Stimulated activated CD8-positive, alpha-beta memory T cell treated with anti-CD3 and anti-CD28 coated beads, Interleukin-12 subunit alpha, Interleukin-12 subunit beta, amount 100 ng/mL, for 24 hours (primary cell): ENCODE results near the gene CHCHD6.

Experiments
- DNase-seq: peaks from one replicate; pipeline ENCODE4 v3.0.0-alpha.2; 2020; ENCODE audit errors: extremely low read depth

CHCHD6 gene

DNA sequence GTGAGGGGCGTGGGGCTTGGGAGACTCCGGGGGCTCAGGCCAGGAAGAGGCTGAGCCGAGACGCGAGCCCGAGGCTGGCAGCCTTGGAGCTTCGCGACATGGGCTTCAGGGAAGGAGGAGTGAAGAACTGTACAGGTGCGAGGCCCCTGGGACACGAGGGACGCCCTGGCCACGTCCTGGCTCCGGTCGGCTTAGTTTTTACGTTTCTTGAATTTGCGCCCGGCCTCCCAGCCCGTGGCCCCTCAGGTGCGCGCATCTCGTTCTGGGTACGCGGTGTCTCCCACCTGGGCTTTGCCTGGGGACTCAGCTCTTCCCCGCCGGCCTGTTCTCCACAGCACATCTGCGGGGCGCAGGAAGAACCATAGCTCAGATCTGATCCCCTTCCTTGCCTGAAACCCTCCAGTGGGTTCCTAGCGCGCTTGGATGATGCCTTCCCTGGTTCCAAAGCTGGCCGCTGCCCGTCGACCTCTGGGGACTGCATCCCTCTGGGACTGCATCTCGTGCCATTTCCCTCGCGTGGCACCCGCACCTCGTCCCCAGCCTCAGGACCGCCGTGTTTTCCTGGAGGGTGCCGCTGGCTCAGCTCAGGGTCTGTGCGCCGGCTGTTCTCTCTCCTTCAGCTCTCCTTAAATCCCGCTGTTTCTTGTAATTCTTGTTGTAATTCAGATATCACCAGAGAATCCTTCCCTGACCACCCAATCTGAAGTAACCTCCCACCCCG lies 614 bp downstream of the CHCHD6 start:
- no peak for DNase-seq

DNA sequence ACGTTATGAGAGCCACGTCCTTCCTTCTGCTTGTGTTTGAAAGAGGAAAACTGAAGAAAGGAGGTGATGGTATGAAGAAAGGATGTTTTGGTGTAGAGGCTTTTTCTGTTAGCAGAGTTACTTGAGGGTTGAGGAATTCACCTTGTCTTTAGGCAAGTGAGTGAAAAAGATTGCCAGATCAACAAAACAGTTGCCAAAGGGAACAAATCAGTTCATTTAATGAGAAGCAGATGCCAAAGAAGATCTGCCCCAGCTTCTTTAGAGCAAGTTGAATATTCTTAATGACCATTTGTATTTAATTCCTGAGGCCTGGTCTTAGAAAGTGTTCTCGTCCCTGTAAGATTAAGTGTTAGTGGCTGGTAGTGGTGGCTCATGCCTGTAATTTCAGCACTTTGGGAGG lies 2.6 kb downstream of the CHCHD6 start:
- DNase-seq: no peak

DNA sequence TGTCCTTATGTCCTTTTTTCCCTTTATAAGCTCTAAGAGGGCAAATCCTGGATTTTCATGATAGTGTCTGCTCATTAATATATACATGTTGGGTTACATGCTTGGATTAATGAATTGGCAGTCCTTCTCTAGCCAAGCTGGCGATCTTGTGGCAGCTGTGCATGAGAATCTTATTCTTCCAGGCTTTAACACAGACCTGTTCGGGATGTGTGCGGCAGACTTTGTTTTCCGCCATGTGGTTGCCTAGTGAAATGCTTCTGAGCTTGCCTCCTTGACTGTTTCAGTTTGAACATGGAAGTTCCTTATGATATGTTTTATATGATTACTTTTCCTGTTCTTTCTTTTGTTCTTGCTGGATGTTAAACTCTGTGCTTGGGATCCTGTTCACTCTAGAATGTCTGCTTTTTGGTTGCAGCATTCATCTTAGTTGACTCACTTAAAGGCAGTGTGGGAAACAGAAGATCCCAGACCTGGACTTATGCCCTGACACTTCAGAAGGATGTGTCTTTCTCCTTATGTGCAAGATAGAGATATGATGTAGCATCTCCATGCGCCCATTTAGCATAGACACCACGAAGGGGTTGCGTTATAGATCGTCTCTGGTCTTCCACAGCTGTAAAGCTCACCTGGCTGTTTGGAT lies 7.2 kb downstream of the CHCHD6 start:
- no peak for DNase-seq

DNA sequence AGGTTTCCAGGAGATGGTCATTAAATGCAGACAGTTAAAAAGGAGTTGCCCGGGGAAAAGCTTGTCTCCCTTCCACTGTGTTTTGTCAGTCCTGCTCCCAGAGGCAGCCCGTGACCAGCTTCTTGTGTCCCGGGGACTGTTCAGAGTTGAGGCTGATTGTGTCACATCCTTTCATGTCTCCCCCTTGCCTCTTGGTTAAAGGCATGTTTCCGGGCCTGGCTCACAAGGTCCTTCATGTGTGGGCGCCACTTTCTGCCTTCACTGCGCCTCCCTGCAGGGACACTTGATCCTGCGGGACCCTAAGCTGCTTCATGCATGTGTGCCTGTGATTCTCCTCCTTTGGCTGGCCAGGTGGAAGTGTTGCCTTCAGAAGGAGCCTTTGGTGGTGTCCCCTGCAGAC lies 9.2 kb downstream of the CHCHD6 start:
- no peak for DNase-seq

DNA sequence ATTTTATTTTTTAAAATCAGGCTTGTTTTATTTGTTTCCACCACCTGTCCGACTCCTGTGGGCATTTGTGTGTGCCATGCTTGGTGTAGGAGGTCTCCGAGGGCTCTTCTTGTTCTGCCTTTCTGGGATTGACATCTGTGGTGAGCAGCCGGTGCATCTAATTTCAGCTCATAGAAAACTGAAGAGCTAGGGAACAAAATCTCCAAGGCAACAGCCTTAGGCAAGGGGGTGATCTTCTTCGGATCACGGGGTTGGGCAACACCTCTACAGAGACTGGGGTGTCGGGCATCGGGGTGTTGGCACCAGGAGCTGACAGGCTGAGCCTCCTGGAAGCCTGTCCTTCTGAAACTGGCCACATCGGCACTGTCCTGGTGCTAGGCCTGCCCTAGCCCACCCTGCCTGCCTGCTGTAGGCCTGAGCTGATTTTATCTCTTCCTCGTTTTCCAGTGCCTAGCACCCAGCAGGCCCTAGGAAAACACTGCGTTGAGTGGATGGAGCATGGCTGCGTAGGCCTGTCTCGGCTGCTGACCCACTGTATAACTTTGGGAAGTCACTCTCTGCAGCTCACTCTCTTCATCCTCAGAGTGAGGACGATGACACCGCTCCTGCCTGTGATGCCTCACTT lies 10.3 kb downstream of the CHCHD6 start:
- no peak for DNase-seq

DNA sequence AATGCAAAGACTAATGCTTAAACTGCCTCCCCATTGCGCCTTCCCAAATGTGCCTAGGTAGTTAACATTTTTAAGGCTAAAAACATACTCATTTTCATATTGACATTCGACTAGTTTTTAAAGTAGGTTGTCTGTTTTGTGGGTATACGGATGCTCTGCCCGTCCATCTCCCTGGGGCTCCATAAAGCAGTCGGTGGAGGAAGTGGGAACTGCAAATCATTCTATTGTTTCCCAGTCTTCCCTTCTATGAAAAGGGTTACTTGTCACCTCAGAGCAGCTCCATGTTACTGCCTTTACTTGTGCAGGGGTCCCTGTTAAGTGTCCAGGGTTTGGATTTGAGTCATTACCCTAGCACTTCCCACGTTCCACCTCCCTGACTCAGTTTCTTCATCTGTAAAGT lies 10.9 kb downstream of the CHCHD6 start:
- DNase-seq: no peak

DNA sequence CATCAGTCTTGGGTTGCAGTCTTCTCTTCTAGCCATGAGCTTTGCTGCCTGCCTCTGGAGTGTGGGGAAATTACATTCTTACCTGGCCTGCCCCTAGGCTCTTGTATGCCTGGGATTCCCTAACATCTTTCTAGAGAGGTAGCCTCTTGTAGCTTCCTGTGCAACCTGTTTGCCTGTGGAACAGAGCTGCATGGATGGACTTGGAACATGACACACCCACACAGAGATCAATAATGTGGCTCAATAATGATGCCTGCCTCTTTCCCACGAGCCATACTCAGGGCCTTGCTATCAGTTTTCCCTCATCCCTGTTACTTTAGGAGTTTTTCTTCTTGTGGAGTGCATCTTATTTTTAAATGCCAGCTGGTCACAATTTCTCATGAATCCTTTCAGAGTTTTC lies 11.4 kb downstream of the CHCHD6 start:
- DNase-seq: no peak

DNA sequence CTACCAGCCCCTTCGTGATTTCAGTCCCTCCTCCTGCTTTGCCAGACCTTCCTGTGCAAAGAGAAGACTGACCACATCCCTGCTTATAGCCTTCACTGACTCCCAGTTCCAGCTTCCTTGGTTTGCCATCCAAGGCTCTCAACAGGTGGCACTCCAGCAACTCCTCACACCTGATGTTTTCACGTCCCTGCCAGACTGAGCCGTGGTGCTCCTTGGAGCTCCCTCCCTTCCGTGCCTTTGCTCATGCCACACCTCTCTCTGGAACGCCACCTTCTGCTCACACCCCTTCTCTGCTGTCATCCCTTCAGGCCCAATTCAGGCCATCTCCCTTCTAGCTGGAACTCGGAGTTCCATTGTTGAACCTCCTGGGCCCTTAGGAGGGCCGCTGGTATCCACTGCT lies 12.0 kb downstream of the CHCHD6 start:
- DNase-seq: no peak

DNA sequence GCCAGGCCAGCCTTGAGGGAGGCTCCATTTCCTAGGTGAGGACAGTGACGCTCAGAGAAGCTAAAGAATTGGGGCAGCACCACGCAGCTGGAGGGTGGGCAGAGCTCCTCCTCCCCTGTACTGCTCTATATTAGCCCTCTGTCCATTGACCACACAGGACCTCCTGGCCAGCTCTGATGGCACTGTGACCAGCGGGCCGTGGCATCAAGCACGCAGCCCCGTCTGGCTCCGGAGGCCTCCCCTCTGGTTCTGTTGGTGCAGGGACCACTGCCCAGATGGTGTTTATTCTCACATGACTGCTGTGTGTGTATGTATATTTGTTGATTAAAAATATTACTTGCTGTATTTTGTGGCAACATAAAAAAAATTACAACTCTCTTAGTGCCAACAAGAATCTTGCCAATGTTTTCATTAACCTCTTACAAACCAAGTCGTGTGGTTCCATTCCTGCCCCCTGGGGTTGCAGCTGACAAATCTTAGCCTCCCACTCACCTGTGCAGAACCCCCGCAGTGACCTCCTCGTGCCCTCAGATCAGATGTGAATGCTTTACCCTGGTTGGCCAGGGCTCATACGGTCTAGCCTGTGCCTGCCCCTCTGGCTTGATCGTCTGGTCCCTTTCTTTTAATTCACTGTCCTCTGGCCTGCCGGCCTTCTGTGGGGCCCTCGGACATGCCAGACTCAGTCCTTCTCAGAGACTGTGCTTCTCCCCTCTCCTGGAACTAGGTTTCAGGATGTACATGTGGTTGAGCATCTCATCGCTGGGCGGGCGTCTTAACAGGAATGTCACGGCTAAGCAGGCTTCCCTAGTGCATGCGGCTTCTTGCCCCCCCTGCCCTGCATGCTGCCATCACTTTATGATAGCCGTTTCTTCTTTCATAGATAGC lies 14.8 kb downstream of the CHCHD6 start:
- DNase-seq: no peak

DNA sequence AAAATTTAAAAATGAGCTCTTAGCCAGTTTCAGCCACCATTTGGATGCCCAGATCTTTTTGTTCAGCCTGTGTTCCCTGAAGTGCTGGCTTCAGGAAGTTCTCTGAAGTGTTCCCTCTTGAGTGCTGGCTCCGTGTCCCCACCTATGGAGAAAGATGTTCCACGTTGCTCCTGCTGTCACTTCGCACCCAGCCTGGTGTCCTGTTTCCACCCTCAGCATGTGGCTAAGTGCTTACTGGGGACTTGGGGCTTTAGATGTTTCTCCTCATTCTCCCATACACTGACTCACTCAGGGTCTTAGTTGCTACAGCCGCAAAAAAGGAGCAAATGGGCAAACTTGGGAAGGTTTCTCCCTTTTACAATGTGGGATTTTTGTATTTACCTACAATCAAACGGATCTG lies 16.6 kb downstream of the CHCHD6 start:
- DNase-seq: no peak

DNA sequence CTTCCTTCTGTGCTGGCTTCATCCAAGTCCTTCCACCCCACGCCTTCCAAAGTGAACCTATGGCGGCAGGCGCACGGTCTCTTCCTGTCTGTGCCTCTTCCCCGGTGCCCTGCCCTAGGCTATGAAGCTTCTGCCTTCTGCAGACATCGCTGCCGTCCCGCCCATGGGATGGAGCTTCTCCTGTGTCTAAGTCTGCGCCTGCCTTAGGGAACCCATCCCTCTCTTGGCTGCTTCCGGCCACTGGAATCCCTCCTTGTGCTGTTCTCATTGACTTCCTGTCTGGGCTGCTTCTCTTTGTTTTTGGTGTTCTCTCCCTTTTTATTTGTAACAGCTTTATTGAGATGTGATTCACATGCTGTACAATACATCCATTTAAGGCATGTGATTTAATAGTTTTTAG lies 17.2 kb downstream of the CHCHD6 start:
- no peak for DNase-seq

DNA sequence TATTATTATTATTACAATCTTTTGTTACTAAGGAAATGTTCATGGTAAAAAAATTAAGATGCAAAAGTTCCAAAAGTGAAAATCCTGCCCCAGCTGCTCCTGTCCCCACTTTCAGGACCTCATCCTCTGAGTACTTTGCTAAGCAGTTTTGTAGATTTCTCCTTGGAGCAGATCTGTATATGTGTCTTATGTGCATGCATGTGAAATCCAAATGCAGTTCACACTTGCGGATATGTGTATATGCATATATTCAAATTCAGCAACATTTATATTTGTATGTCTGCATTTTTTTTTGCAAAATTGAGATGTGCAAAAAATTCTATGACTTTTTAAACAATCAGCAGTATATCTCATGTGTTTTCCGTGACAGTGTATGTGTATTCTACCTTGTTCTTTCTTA lies 19.2 kb downstream of the CHCHD6 start:
- no peak for DNase-seq

DNA sequence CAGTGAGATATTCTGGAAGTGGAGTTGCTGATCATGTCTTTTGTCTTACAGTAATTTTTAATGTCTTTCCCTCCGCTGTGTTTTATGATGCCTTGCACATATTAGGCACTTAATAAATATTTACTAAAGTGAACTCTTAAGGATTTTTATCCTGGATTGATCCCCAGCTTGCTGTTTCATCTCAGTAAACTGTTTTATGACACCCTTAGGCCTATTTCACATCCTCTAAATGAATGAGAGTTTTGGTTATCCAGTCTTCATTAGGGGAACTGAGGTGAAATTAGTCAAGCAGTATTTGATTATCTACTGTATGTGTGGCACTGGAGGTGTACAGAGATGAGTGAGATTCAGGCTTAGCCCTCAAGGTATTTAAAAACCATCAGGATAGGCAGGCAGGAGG lies 19.8 kb downstream of the CHCHD6 start:
- no peak for DNase-seq

DNA sequence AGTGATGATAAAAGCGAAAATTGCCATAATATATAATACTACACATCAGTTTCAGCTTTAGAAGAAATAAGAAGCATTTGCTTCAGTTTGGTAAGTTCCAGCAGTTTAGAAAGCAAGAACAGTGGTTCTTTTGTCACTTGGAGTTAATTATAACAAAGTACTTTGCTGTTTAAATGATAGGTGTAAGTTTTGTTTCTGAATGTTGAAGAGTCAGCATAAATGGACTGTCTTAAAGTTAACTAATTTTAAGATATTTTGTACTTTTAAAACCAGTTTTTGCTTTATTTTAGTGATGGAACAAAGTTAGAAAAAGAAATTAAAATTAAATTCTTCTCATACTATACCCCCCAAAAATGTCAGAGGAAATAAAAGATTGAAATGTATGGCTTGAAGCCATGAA lies 24.6 kb downstream of the CHCHD6 start:
- no peak for DNase-seq

DNA sequence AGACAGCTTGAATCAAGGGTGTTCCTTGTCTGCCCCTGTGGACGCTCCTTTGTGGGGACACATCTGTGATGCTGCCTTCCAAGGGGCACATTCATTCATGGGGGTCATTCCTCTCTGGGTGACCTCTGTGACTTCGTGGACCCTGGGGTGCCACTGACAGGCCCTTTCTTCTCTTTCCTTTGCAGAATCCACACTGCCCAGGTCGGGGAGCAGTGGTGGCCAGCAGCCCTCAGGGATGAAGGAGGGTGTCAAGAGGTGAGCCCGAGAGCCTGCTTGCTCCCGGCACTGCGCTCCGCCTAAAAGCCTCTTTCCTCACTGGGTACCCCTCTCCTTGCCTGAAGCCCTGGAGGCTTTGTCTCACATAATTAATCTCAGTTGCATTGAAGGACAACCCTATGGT lies 26.3 kb downstream of the CHCHD6 start:
- DNase-seq: no peak

DNA sequence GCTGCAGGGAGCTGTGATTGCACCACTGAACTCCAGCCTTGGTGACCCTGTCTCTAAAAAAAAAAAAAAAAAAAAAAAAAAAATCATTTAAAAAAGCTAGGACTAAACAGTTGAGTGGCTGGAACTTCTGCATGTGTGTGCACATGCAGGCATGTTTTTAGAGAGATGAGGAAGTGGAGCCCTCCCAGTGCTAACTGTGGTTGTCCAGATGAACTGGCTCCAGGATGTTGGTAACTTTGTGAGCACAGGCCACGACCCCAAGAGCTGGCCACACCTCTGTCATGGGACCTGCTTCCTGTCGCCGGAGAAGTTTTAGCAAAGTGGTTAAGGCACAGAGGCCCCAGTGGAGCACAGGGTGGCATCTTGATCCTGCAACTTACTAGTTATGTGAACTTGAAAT lies 27.0 kb downstream of the CHCHD6 start:
- no peak for DNase-seq

DNA sequence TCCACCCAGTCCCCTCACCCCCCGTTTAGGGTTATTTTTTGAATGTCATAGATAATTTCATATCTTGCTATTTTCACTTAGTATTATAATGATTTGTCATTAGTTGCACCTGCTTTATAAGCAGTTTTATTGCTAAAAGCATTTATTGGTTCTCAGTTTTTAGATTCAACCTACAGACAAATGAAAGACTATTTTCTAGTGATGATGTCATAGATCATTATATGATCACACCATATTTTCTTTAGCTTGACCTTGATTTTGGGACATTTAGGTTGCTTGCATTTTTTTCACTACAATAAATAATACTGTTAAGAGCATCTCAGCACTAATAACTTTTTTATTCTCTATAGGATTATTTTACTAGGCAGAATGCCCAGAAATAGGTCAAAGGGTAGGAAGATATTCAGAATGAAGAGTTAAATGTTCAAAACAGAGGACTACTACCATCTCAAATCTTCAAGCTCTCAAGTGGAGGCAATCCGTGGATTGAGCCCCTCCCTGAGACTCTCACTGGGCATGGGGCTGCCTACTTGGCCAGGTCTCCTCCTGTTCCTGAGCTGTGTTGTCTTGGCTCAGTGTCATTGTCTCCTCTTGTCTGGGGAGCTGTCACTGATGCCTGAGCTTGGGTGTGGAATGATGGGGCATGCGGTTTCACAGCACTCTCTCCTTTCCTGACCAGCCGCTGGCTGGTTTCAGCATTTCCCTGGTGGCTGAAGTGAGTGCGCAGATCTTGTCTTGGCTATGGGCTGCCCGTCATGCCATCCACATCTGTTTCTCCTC lies 28.4 kb downstream of the CHCHD6 start:
- no peak for DNase-seq

DNA sequence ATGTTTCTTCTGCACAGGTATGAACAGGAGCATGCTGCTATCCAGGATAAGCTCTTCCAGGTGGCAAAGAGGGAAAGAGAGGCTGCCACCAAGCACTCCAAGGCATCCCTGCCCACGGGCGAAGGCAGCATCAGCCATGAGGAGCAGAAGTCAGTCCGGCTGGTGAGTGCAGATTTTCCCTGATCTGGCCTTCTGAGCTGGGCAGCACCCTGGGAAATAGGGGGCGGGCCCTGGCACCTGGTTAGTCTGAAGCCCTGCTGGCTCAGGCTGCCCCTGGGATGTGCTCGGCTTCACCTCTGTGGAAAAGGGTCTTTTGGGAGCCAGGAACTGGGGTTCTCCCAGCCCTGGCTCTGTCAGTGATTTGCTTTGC lies 29.0 kb downstream of the CHCHD6 start:
- no peak for DNase-seq

DNA sequence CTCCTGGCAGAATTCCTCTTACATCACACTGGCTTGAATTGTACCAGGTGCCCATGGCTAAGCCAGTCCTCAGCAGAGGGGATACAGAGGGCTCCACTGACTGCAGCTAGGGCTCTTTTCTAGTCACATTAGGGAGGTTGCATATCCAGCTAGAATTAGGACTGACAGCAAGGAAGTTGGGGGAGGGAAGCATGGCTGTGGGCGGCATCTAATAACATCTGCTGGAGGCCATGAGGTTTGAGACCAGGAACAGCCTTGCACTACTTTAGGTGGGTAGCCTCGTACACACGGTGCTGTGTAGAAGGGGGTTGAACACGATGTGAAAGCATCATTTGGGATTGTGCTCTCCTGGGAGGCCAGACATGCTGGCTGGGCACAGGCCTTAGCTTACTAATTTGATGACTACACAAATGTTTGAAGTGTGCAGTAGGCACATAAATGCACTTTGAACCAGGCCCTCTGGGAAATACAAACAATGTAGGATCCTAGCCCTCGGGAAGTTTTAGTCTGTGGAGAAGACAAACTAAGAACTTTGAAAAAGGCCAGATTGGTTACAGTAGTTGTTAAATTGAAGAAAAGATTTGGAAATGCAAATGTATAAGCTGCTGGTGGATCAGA lies 30.2 kb downstream of the CHCHD6 start:
- DNase-seq: no peak

DNA sequence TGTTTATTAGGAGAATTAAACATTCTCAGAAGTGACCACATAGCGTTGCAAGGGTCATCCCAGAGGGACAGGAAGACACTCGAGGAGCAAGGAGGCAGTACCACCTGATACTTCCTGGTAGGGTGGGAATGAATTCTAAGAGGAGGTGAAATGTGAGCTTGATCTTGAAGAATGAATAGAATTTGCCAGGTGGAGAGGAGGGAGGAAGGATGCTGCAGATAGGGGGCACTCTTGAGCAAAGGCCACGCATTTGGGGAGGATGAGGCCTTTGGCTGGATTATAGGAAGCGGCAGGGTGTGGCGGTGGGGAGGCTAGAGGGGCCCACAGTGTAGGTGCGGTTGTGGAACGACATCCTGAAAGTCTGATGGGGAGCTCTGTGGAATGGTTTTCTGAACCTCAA lies 33.5 kb downstream of the CHCHD6 start:
- DNase-seq: no peak

DNA sequence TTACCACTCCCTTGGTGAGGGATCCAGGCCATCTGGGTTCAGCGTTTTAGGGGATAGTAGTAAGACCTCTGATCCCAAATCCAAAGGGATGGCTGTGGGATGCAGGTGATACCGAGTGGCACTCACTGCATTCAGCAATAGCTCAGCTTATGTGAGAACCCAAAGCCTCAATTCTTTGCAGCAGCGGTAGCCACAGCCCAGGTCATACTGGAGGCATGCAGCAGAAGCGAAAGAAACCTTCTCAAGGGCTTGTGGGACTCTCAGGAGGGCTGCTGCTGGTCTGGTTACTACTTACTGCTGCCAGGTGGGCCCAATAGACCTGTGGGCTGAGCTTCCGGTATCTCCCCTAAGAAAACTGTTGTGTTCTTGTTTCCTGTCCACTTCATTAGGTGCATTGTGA lies 38.0 kb downstream of the CHCHD6 start:
- DNase-seq: no peak
